Neural progenitor cell (in vitro differentiated cells): Measurements from ENCODE around the gene PITPNC1.

Experiments used
- CTCF ChIP-seq: fragments of 200-600 bp; sonication (generic); IDR thresholded peaks from 2 replicates; pipeline ENCODE4 v1.5.1; 2017; ENCODE audit warnings: antibody characterized with exemption, mild to moderate bottlenecking
- EZH2 ChIP-seq: fragments of 200-600 bp; sonication (generic); IDR thresholded peaks from 2 replicates; pipeline ENCODE4 v1.6.1; 2017; ENCODE audit warnings: antibody characterized with exemption, mild to moderate bottlenecking, moderate library complexity
- EZH2phosphoT487 ChIP-seq: fragments of 200-600 bp; sonication (generic); IDR thresholded peaks from 2 replicates; pipeline ENCODE4 v1.6.1; 2017; ENCODE audit warnings: antibody characterized with exemption

- TF ChIP-seq CTCF, result no peak
- no peak for TF ChIP-seq EZH2
- no peak for TF ChIP-seq EZH2phosphoT487
Observed at GRCh38 chr17:67492824-67493517, 115.9 kb downstream of the PITPNC1 start.
